A549 (cell line): ENCODE results near the gene IL1F10. TPM values are rescaled to one million over a fixed set of nuclear protein-coding genes. Genes with fewer than 3 reads are reported as not detected.

Experiments used
- ATAC-seq, 2 experiments: fragments of 200-7000 bp in 1 of 2; fragments of >200 bp in 1 of 2; cut with Nextera tagmentation in 1 of 2; cut with Tn5 transposase in 1 of 2; 3 replicates each; pipeline versions ENCODE4 v1.8.0 to v1.9.1; 2018 to 2020; ENCODE audit warnings: mild to moderate bottlenecking in 1 of 2, moderate library complexity in 1 of 2
- CTCF ChIA-PET: fragments of 300-600 bp; sonication (Branson Sonifier 250); formaldehyde crosslinking; extraction: SDS; loops from one replicate; lab custom pipeline; 2021; ENCODE audit warnings: antibody characterized with exemption, inconsistent platforms; lab: Yijun Ruan, JAX
- POLR2A ChIA-PET: fragments of 350-600 bp; formaldehyde crosslinking; extraction: SDS; loops from one replicate; lab custom pipeline; 2021; ENCODE audit warnings: antibody characterized with exemption, inconsistent platforms; lab: Yijun Ruan, JAX
- DNase-seq, 2 experiments: peaks; one replicate each; pipeline versions ENCODE4 v3.0.0 to v3.0.0-alpha.2; 2011 to 2016; ENCODE audit warnings: low read depth in 1 of 2, low spot score in 1 of 2
- FAIRE-seq: peaks from 2 replicates; lab custom pipeline; 2011; peaks lifted over from hg19 to GRCh38; lab: Jason Lieb, UNC
- H3K27ac ChIP-seq, 2 experiments: fragments of >200 bp; sonication (Bioruptor Twin); formaldehyde crosslinking; 3 replicates each; pipeline ENCODE4 v1.5.1; 2016 to 2017
- H3K4me1 ChIP-seq: fragments of >200 bp; sonication (Bioruptor Twin); formaldehyde crosslinking; 3 replicates; pipeline ENCODE4 v1.6.1; 2016
- H3K4me2 ChIP-seq: fragments of >200 bp; sonication (Bioruptor Twin); formaldehyde crosslinking; 3 replicates; pipeline ENCODE4 v1.6.1; 2016
- H3K4me3 ChIP-seq: fragments of >200 bp; sonication (Bioruptor Twin); formaldehyde crosslinking; 3 replicates; pipeline ENCODE4 v1.5.1; 2016
- H3K9me3 ChIP-seq: fragments of >200 bp; sonication (Bioruptor Twin); formaldehyde crosslinking; 3 replicates; pipeline ENCODE4 v1.6.1; 2016
- CHD2 ChIP-seq: fragments of 150-350 bp; IDR thresholded peaks from 2 replicates; pipeline ENCODE4 v1.6.1; 2014; ENCODE audit warnings: low read length; ENCODE audit not compliant: partially characterized antibody
- EHMT2 ChIP-seq: fragments of 200-600 bp; sonication (generic); IDR thresholded peaks from 2 replicates; pipeline ENCODE4 v1.6.1; 2016; ENCODE audit warnings: antibody characterized with exemption, low read depth, mild to moderate bottlenecking, moderate library complexity
- GATA3 ChIP-seq: IDR thresholded peaks from 2 replicates; pipeline ENCODE4 v1.6.1; 2012; ENCODE audit warnings: borderline replicate concordance
- HDAC2 ChIP-seq: fragments of 200-600 bp; sonication (generic); IDR thresholded peaks from 2 replicates; pipeline ENCODE4 v1.6.1; 2016
- HOXB13 ChIP-seq: fragments of 250-450 bp; sonication (Bioruptor Pico); IDR thresholded peaks from 2 replicates; pipeline ENCODE4 v1.5.0; 2020; ENCODE audit warnings: low read depth, mild to moderate bottlenecking, moderate library complexity
- JUNB ChIP-seq: fragments of >200 bp; sonication (Bioruptor Twin); formaldehyde crosslinking; IDR thresholded peaks from 2 replicates; pipeline ENCODE4 v1.6.1; 2016
- KDM1A ChIP-seq: fragments of 200-600 bp; sonication (generic); IDR thresholded peaks from 2 replicates; pipeline ENCODE4 v1.6.1; 2016; ENCODE audit warnings: low read depth, mild to moderate bottlenecking
- KDM5A ChIP-seq: fragments of 200-600 bp; sonication (generic); IDR thresholded peaks from 2 replicates; pipeline ENCODE4 v1.6.1; 2016; ENCODE audit warnings: antibody characterized with exemption, mild to moderate bottlenecking
- MAFK ChIP-seq: fragments of 450-650 bp; IDR thresholded peaks from 2 replicates; pipeline ENCODE4 v1.6.1; 2014; ENCODE audit not compliant: partially characterized antibody
- MYC ChIP-seq: IDR thresholded peaks from 2 replicates; pipeline ENCODE4 v1.6.1; 2012; ENCODE audit warnings: mild to moderate bottlenecking, inconsistent platforms, low read length, improper control_type of control experiment, borderline replicate concordance
- PHF8 ChIP-seq: fragments of 200-600 bp; sonication (generic); IDR thresholded peaks from 2 replicates; pipeline ENCODE4 v1.6.1; 2016; ENCODE audit warnings: low read depth, mild to moderate bottlenecking, antibody characterized with exemption, moderate library complexity, borderline replicate concordance
- POLR2A ChIP-seq: IDR thresholded peaks from 2 replicates; pipeline ENCODE4 v1.6.1; 2012; ENCODE audit warnings: mild to moderate bottlenecking, low read length
- RAD21 ChIP-seq, 2 experiments: fragments of >200 bp in 1 of 2; sonication (Bioruptor Twin) in 1 of 2; formaldehyde crosslinking in 1 of 2; IDR thresholded peaks in 1 of 2; conservative IDR thresholded peaks in 1 of 2; 2 replicates in 1 of 2; 3 replicates in 1 of 2; pipeline ENCODE4 v1.6.1; 2012 to 2018; ENCODE audit warnings: inconsistent platforms in 1 of 2
- RFX5 ChIP-seq: fragments of 450-650 bp; IDR thresholded peaks from 2 replicates; pipeline ENCODE4 v1.7.1; 2014; ENCODE audit warnings: antibody characterized with exemption, mild to moderate bottlenecking, moderate library complexity
- RNF2 ChIP-seq: fragments of 200-600 bp; sonication (generic); IDR thresholded peaks from 2 replicates; pipeline ENCODE4 v1.6.1; 2016; ENCODE audit warnings: low read depth, mild to moderate bottlenecking, antibody characterized with exemption, moderate library complexity, borderline replicate concordance
- TP53 ChIP-seq: fragments of 250-450 bp; sonication (Bioruptor Pico); IDR thresholded peaks from 2 replicates; pipeline ENCODE4 v1.5.0; 2021; ENCODE audit warnings: mild to moderate bottlenecking, moderate library complexity
- ZC3H11A ChIP-seq: fragments of 450-650 bp; IDR thresholded peaks from 2 replicates; pipeline ENCODE4 v1.6.1; 2014; ENCODE audit warnings: antibody characterized with exemption, mild to moderate bottlenecking
- ZSCAN20 ChIP-seq: fragments of 250-450 bp; sonication (Bioruptor Pico); IDR thresholded peaks from 2 replicates; pipeline ENCODE4 v1.8.0; 2022; ENCODE audit warnings: mild to moderate bottlenecking, moderate library complexity
- WGBS: methylation state at CpG from one replicate; pipeline ENCODE4 v1.1.6; 2017; ENCODE audit errors: missing lambda C conversion rate; 5-methylcytosine and 5-hydroxymethylcytosine counted together
- polyA plus RNA-seq, 4 experiments: library from polyadenylated mRNA; depleted of rRNA in 3 of 4; stranded (reverse); fragments of >200 nt; fragmentation: RNase III in 1 of 4; extraction: RNeasy Plus Mini Kit Qiagen cat#74134 plus additional on column Dnase treatment in 1 of 4; gene quantifications; 2 replicates in 3 of 4; 3 replicates in 1 of 4; pipeline ENCODE4 v1.2.3, GENCODE V29; 2011 to 2017
- TF ChIP-seq, protein P1 (sequence below): fragments of 250-450 bp; sonication (Bioruptor Pico); IDR thresholded peaks from 2 replicates; pipeline ENCODE4 v1.5.0; 2021; ENCODE audit warnings: mild to moderate bottlenecking, moderate library complexity, borderline replicate concordance
- TF ChIP-seq, protein P2 (sequence below): IDR thresholded peaks from 2 replicates; pipeline ENCODE4 v1.6.1; 2012
- TF ChIP-seq, protein P3 (sequence below): fragments of >200 bp; sonication (Bioruptor Twin); formaldehyde crosslinking; IDR thresholded peaks from 3 replicates; pipeline ENCODE4 v1.6.1; 2016

IL1F10 gene
- polyA plus RNA-seq, 2 of the 4 experiments (the other 2 are of a cell fraction): not detected

DNA sequence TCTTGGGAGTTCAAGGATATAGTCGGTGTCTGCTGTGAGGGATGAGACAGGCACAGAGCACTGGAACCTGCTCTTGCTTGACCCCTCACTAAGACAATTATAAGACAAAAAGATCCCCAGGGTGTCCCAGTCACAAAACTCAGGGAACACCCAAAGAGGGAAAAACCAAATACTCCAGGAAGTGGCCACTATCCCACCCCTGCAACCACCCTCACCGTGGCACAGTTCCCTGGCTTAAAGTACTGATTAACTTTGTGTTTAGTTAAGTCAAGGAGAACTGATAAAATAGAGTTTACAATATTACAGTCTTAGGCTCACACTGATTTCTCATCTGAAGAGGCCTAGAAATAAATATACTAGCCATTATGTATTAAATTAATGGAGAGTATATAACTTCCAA lies 28.6 kb upstream of the IL1F10 start:
- CTCF ChIA-PET: no interaction called here

DNA sequence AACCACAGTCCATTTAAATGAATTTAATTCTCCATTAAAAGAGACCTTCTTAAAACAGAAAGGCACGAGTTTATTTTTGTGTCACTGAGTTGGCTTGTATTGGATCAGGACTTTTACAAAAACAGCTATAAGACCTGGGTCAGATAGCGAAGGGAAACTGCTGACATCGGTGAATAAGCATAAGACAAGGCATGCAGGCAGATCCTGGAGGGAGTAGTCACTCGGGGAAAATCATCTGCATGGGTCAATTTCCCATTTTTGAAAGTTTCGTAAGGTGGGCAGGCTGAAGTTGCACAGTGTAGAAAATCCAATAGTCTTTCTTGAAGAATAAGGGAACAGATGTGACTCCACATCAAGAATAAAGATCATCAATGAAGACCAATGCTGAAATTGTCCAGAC lies 28.1 kb upstream of the IL1F10 start:
- CTCF ChIA-PET: no interaction called here
- Histone ChIP-seq H3K4me1 (no peaks in the 10 kb centered on the region), H3K9me3 (no peaks in the 10 kb centered on the region), H3K27ac (no peak overlapping the region), H3K4me2 (no peak overlapping the region), H3K4me3 (no peak overlapping the region)
- DNase-seq (no peak), ATAC-seq (no peak), FAIRE-seq (no peak)
- no peak for TF ChIP-seq RAD21 (conservative IDR thresholded peaks at IDR 0.05 in 1 of 2, IDR thresholded peaks at IDR 0.05 in 1 of 2)
- no peak for TF ChIP-seq ZC3H11A
- TF ChIP-seq MAFK: peak; percentile 70
- POLR2A ChIA-PET: no interaction called here
- WGBS: 19% methylated on average over 5 of the region's 5 CpGs

More for the DNA sequence above, 28.6 kb upstream of the IL1F10 start:
- ATAC-seq: no peak
- 51% methylated on average over 2 of the region's 2 CpGs for whole genome bisulfite sequencing
- DNase-seq: no peak
- FAIRE-seq: no peak
- TF ChIP-seq, protein P1, sequence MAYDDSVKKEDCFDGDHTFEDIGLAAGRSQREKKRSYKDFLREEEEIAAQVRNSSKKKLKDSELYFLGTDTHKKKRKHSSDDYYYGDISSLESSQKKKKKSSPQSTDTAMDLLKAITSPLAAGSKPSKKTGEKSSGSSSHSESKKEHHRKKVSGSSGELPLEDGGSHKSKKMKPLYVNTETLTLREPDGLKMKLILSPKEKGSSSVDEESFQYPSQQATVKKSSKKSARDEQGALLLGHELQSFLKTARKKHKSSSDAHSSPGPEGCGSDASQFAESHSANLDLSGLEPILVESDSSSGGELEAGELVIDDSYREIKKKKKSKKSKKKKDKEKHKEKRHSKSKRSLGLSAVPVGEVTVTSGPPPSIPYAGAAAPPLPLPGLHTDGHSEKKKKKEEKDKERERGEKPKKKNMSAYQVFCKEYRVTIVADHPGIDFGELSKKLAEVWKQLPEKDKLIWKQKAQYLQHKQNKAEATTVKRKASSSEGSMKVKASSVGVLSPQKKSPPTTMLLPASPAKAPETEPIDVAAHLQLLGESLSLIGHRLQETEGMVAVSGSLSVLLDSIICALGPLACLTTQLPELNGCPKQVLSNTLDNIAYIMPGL (CRISPR knock-in tag): no peak
- TF ChIP-seq HOXB13 (no peak), ZSCAN20 (CRISPR knock-in tag) (no peak), PHF8 (no peak), MYC (no peak), KDM5A (no peak), RNF2 (no peak), POLR2A (no peak), TP53 (CRISPR knock-in tag) (no peak), HDAC2 (no peak), GATA3 (no peak), RFX5 (no peak), EHMT2 (no peak), JUNB (no peak)
- POLR2A ChIA-PET: no interaction called here
- Histone ChIP-seq H3K27ac (no peak overlapping the region), H3K4me1 (no peaks in the 10 kb centered on the region), H3K9me3 (no peaks in the 10 kb centered on the region), H3K4me2 (no peak overlapping the region), H3K4me3 (no peak overlapping the region)

DNA sequence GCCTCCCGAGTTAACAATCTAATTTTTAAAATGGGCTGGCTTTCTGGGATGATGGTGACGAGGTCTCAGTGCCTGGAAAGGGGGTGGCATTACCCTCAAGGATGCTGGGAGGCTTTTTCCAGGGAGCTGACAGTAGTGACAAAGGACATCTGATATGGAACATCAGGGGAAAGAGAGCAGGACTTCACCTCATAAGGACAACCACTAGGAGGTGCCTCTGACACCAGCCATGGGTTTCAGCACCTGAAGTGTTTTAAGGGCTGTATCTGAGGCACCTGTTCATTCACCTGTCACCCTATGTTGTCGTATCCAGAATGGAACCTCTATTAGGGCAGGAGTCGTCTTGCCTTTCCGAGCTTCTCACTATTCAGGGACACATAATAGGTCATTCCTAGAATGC lies 25.9 kb upstream of the IL1F10 start:
- POLR2A ChIA-PET: no interaction called here
- DNase-seq: peak in 1 of 2 experiments; percentile 11

More for the DNA sequence above, 25.9 kb upstream of the IL1F10 start:
- WGBS: 17% methylated on average over 5 of the region's 5 CpGs
- no peak overlapping the region for H3K4me3 ChIP-seq
- peaks cover 3% of the 10 kb centered on the region; the same call in 1 of the 3 replicates for H3K9me3 ChIP-seq
- H3K27ac ChIP-seq: no peak overlapping the region
- no peak overlapping the region for H3K4me2 ChIP-seq
- TF ChIP-seq KDM1A (no peak), RAD21 (conservative IDR thresholded peaks at IDR 0.05 in 1 of 2, IDR thresholded peaks at IDR 0.05 in 1 of 2) (peak in 1 of 2 experiments; percentile 10; a peak in 1 of 5 replicates), KDM5A (no peak), CHD2 (no peak)
- TF ChIP-seq, protein P2, sequence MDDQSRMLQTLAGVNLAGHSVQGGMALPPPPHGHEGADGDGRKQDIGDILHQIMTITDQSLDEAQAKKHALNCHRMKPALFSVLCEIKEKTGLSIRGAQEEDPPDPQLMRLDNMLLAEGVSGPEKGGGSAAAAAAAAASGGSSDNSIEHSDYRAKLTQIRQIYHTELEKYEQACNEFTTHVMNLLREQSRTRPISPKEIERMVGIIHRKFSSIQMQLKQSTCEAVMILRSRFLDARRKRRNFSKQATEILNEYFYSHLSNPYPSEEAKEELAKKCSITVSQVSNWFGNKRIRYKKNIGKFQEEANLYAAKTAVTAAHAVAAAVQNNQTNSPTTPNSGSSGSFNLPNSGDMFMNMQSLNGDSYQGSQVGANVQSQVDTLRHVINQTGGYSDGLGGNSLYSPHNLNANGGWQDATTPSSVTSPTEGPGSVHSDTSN: no peak
- TF ChIP-seq, protein P3, sequence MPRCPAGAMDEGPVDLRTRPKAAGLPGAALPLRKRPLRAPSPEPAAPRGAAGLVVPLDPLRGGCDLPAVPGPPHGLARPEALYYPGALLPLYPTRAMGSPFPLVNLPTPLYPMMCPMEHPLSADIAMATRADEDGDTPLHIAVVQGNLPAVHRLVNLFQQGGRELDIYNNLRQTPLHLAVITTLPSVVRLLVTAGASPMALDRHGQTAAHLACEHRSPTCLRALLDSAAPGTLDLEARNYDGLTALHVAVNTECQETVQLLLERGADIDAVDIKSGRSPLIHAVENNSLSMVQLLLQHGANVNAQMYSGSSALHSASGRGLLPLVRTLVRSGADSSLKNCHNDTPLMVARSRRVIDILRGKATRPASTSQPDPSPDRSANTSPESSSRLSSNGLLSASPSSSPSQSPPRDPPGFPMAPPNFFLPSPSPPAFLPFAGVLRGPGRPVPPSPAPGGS: no peak
- TF ChIP-seq, all 56 proteins: peak for 1
- FAIRE-seq: no peak
- no peaks in the 10 kb centered on the region for H3K4me1 ChIP-seq
- CTCF ChIA-PET: interaction anchor here (0.8 to 1.4 kb wide), 2 partner anchors 9 to 21 kb away, joined by 3 to 4 read pairs; no protein-coding TSS in a partner anchor
- ATAC-seq: peak; percentile 47 to 66; a peak in 4 of 6 replicates
